K562 (cell line): Measurements from ENCODE around the gene CFAP126. TPM values are rescaled to one million over a fixed set of nuclear protein-coding genes. Genes with fewer than 3 reads are reported as not detected.

Experiments used
- ARNT ChIP-seq, 2 experiments: fragments of 450-650 bp; IDR thresholded peaks; 2 replicates each; pipeline ENCODE4 v1.6.1; 2016; ENCODE audit warnings: mild to moderate bottlenecking in 1 of 2
- C11orf30 ChIP-seq: fragments of 450-650 bp; IDR thresholded peaks from 2 replicates; pipeline ENCODE4 v1.6.1; 2016; ENCODE audit warnings: low read depth, mild to moderate bottlenecking
- COPS2 ChIP-seq: fragments of 450-650 bp; conservative IDR thresholded peaks from 2 replicates; pipeline ENCODE4 v1.6.1; 2016; ENCODE audit warnings: mild to moderate bottlenecking, moderate library complexity
- E2F8 ChIP-seq: fragments of 450-650 bp; IDR thresholded peaks from 2 replicates; pipeline ENCODE4 v1.7.1; 2018; ENCODE audit warnings: mild to moderate bottlenecking, low read depth; ENCODE audit not compliant: partially characterized antibody
- EGR1 ChIP-seq: fragments of 450-650 bp; conservative IDR thresholded peaks from 2 replicates; pipeline ENCODE4 v1.6.1; 2017; ENCODE audit warnings: mild to moderate bottlenecking
- EP400 ChIP-seq: fragments of 450-650 bp; IDR thresholded peaks from 2 replicates; pipeline ENCODE4 v1.6.1; 2017; ENCODE audit warnings: antibody characterized with exemption, mild to moderate bottlenecking, moderate library complexity
- ID3 ChIP-seq, 2 experiments: fragments of 250-450 bp in 1 of 2; fragments of 450-650 bp in 1 of 2; sonication (Bioruptor Pico) in 1 of 2; IDR thresholded peaks; 2 replicates each; pipeline versions ENCODE4 v1.6.1 to v1.8.0; 2016 to 2021; ENCODE audit warnings: mild to moderate bottlenecking in 2 of 2, moderate library complexity in 2 of 2, missing compliant biosample characterization in 1 of 2, missing genetic modification characterization in 1 of 2
- MXI1 ChIP-seq: IDR thresholded peaks from 2 replicates; pipeline ENCODE4 v1.6.1; 2011; ENCODE audit warnings: low read depth, mild to moderate bottlenecking, improper control_type of control experiment, low read length
- NR2F6 ChIP-seq: fragments of 450-650 bp; formaldehyde crosslinking; IDR thresholded peaks from 2 replicates; pipeline ENCODE4 v1.4.0; 2020; ENCODE audit warnings: mild to moderate bottlenecking
- PKNOX1 ChIP-seq: fragments of 450-650 bp; IDR thresholded peaks from 2 replicates; pipeline ENCODE4 v1.6.1; 2016
- RBM25 ChIP-seq: fragments of 200-400 bp; formaldehyde crosslinking; IDR thresholded peaks from 2 replicates; pipeline ENCODE4 v1.6.1; 2018; ENCODE audit warnings: low read length, low read depth, moderate library complexity; ENCODE audit not compliant: severe bottlenecking
- RBM39 ChIP-seq: fragments of 200-400 bp; formaldehyde crosslinking; optimal IDR thresholded peaks from 2 replicates; pipeline ENCODE3; 2018; ENCODE audit warnings: low read depth, low read length
- SAFB ChIP-seq: fragments of 200-400 bp; formaldehyde crosslinking; IDR thresholded peaks from 2 replicates; pipeline ENCODE4 v1.6.1; 2017; ENCODE audit warnings: low read depth, low read length, borderline replicate concordance
- SRSF9 ChIP-seq: fragments of 200-400 bp; formaldehyde crosslinking; IDR thresholded peaks from 2 replicates; pipeline ENCODE4 v1.6.1; 2017; ENCODE audit warnings: low read depth, low read length, borderline replicate concordance
- TAF9B ChIP-seq: fragments of 450-650 bp; IDR thresholded peaks from 2 replicates; pipeline ENCODE4 v1.6.1; 2018; ENCODE audit warnings: mild to moderate bottlenecking; ENCODE audit not compliant: partially characterized antibody
- TARDBP ChIP-seq: fragments of 450-650 bp; IDR thresholded peaks from 2 replicates; pipeline ENCODE4 v1.6.1; 2016
- TEAD2 ChIP-seq: fragments of 450-650 bp; IDR thresholded peaks from 2 replicates; pipeline ENCODE4 v1.6.1; 2016; ENCODE audit warnings: missing genetic modification characterization, control low read depth, missing compliant biosample characterization
- THAP7 ChIP-seq: fragments of 250-450 bp; sonication (Bioruptor Pico); IDR thresholded peaks from 2 replicates; pipeline ENCODE4 v1.5.0; 2021
- XRCC4 ChIP-seq: IDR thresholded peaks from one replicate; pipeline ENCODE4 v1.6.1; 2011; ENCODE audit not compliant: insufficient read depth, insufficient read length; ENCODE audit errors: extremely low read depth
- ZBED1 ChIP-seq: IDR thresholded peaks from 2 replicates; pipeline ENCODE4 v1.6.1; 2014
- ZBTB12 ChIP-seq: fragments of 250-450 bp; sonication (Bioruptor Pico); IDR thresholded peaks from 2 replicates; pipeline ENCODE4 v1.4.0; 2020
- ZNF184 ChIP-seq: sonication (generic); formaldehyde crosslinking; IDR thresholded peaks from 2 replicates; pipeline ENCODE4 v1.5.0; 2020; ENCODE audit warnings: missing genetic modification reagents
- ZNF354B ChIP-seq: fragments of 250-450 bp; sonication (Bioruptor Pico); IDR thresholded peaks from 2 replicates; pipeline ENCODE4 v1.4.0; 2020
- ZNF431 ChIP-seq: sonication (generic); formaldehyde crosslinking; IDR thresholded peaks from 2 replicates; pipeline ENCODE4 v1.8.0; 2022; ENCODE audit warnings: mild to moderate bottlenecking, missing genetic modification reagents
- polyA plus RNA-seq, 8 experiments: library from polyadenylated mRNA; depleted of rRNA in 4 of 8; stranded (reverse) in 5 of 8; unstranded in 3 of 8; fragments of >200 nt; fragmentation: Nextera tagmentation in 2 of 8; fragmentation: Illumina TruSeq in 1 of 8; extraction: Ambion mirVana in 2 of 8; extraction: Trizol in 1 of 8; gene quantifications; 2 replicates each; pipeline versions ENCODE4 v1.2.1 to v1.2.3, GENCODE V29; 2011 to 2014; ENCODE audit warnings: inconsistent platforms in 1 of 8, missing spikeins in 1 of 8
- total RNA-seq, 7 experiments: library from RNA; depleted of rRNA in 6 of 7; stranded (reverse); fragments of >200 nt in 6 of 7; fragmentation: Illumina TruSeq in 2 of 7; extraction: Trizol in 2 of 7; gene quantifications; 2 replicates each; pipeline versions ENCODE4 v1.2.1 to v1.2.3, GENCODE V29; 2011 to 2021; ENCODE audit warnings: low replicate concordance in 1 of 7

The CFAP126 gene
- total and polyA plus RNA-seq, 9 of the 15 experiments (the other 6 are each of a cell fraction or from before 2014, with no cell fraction given), result not detected

GRCh38 chr1:161399257-161399998 is 31.8 kb upstream of the CFAP126 start (continued):
- TF ChIP-seq SAFB, result peak; percentile 69; the same call in 1 of the 2 replicates
- peak; percentile 87 for TF ChIP-seq PKNOX1
- no peak for TF ChIP-seq RBM25
- no peak for TF ChIP-seq E2F8
- TF ChIP-seq ZBED1, result peak; percentile 32; the same call in 1 of the 2 replicates
- no peak for TF ChIP-seq ZNF431 (CRISPR knock-in tag)
- TF ChIP-seq TAF9B, result peak; percentile 74
- no peak for TF ChIP-seq THAP7 (CRISPR knock-in tag)
- TF ChIP-seq ARNT (IDR thresholded peaks at IDR 0.05), result peak; percentile 88 to 91
- no peak for TF ChIP-seq XRCC4
- TF ChIP-seq MXI1, result no peak
- TF ChIP-seq ZNF184 (CRISPR knock-in tag), result no peak
- TF ChIP-seq ZNF354B (CRISPR knock-in tag), result no peak
- peak; percentile 81 for TF ChIP-seq EP400
- TF ChIP-seq TARDBP, result peak; percentile 85
- no peak; the same call in 1 of the 2 replicates for TF ChIP-seq EGR1
- TF ChIP-seq C11orf30, result peak; percentile 23; the same call in 1 of the 2 replicates
- no peak for TF ChIP-seq ID3 (CRISPR knock-in tag; IDR thresholded peaks at IDR 0.05)
- peak; percentile 63; the same call in 1 of the 2 replicates for TF ChIP-seq ID3 (tag; IDR thresholded peaks at IDR 0.05)
- peak; percentile 61; the same call in 1 of the 2 replicates for TF ChIP-seq ZBTB12 (CRISPR knock-in tag)
- TF ChIP-seq COPS2, result no peak
- TF ChIP-seq RBM39, result peak; percentile 93
- TF ChIP-seq TEAD2 (tag), result no peak
- no peak for TF ChIP-seq SRSF9
- TF ChIP-seq NR2F6 (CRISPR knock-in tag), result no peak
